Peyer's patch (tissue), 4 donors: ENCODE data around the gene KLF13. TPM values are rescaled to one million over a fixed set of nuclear protein-coding genes. Genes with fewer than 3 reads are reported as not detected.

Experiments
- DNase-seq, 3 donors: peaks; one replicate each; pipeline ENCODE4 v3.0.0-alpha.2; 2017 to 2019
- H3K27ac ChIP-seq, 4 donors: fragments of 200-600 bp; sonication (generic); one replicate each; pipeline ENCODE4 v1.5.1; 2016 to 2019
- H3K27me3 ChIP-seq, 2 donors: fragments of 200-600 bp; sonication (generic); one replicate each; pipeline ENCODE4 v1.5.1; 2019
- H3K36me3 ChIP-seq, 3 donors: fragments of 200-600 bp; sonication (generic); one replicate each; pipeline ENCODE4 v1.5.1; 2016 to 2019
- H3K4me1 ChIP-seq, 4 donors: fragments of 200-600 bp; sonication (generic); one replicate each; pipeline ENCODE4 v1.5.1; 2016 to 2019
- H3K4me3 ChIP-seq, 4 donors: fragments of 200-600 bp; sonication (generic); 1 replicate in 3 of 4; 2 replicates in 1 of 4; pipeline ENCODE4 v1.5.1; 2016 to 2019; ENCODE audit warnings: mild to moderate bottlenecking in 1 of 4
- H3K9me3 ChIP-seq, 4 donors: fragments of 200-600 bp; sonication (generic); one replicate each; pipeline ENCODE4 v1.5.1; 2016 to 2019; ENCODE audit warnings: mild to moderate bottlenecking in 1 of 4
- CTCF ChIP-seq, 6 experiments: fragments of 450-650 bp in 4 of 6; fragments of 200-600 bp in 2 of 6; sonication (generic) in 1 of 6; IDR thresholded peaks; one replicate each; pipeline ENCODE4 v1.5.1; 2017 to 2019; ENCODE audit warnings: antibody characterized with exemption in 6 of 6, mild to moderate bottlenecking in 3 of 6, moderate library complexity in 1 of 6
- POLR2A ChIP-seq, 2 donors: fragments of 450-650 bp; IDR thresholded peaks; one replicate each; pipeline ENCODE4 v1.5.1; 2017; ENCODE audit warnings: antibody characterized with exemption in 2 of 2, mild to moderate bottlenecking in 2 of 2, moderate library complexity in 2 of 2
- total RNA-seq, 4 donors: library from RNA; depleted of rRNA; stranded (reverse); fragments of >200 nt; gene quantifications; one replicate each; pipeline ENCODE4 v1.1.0, GENCODE V29; 2016

The KLF13 gene
- total RNA-seq, 4 donors from 2014 or later, result 51.2 to 80.4 (median 75.6) TPM

- TF ChIP-seq CTCF (IDR thresholded peaks at IDR 0.05) (no peak), POLR2A (IDR thresholded peaks at IDR 0.05) (no peak)
- no peaks in the 10 kb centered on the region for H3K9me3 ChIP-seq
- no peak overlapping the region for H3K4me3 ChIP-seq
- peak; percentile 54 to 67 (median 64) for DNase-seq
- peak overlapping the region; percentile 45 to 89 (median 63) for H3K27ac ChIP-seq
- H3K4me1 ChIP-seq, result peaks cover 29 to 99% (median 70%) of the 10 kb centered on the region in 4 donors
- no peaks in the 10 kb centered on the region for H3K27me3 ChIP-seq
- no peaks in the 10 kb centered on the region for H3K36me3 ChIP-seq
These were observed 11.8 kb downstream of the KLF13 start for GRCh38 chr15:31338318-31338878.

- no peaks in the 10 kb centered on the region for H3K9me3 ChIP-seq
- no peak for TF ChIP-seq CTCF (IDR thresholded peaks at IDR 0.05)
- no peak for TF ChIP-seq POLR2A (IDR thresholded peaks at IDR 0.05)
- H3K27ac ChIP-seq, result peak overlapping the region; percentile 45 to 89 (median 64)
- H3K36me3 ChIP-seq, result no peaks in the 10 kb centered on the region
- no peaks in the 10 kb centered on the region for H3K27me3 ChIP-seq
- H3K4me1 ChIP-seq, result peaks cover 35 to 99% (median 76%) of the 10 kb centered on the region in 4 donors
- no peak overlapping the region for H3K4me3 ChIP-seq
- peak; percentile 56 to 74 (median 57) for DNase-seq
These were observed 12.4 kb downstream of the KLF13 start for GRCh38 chr15:31338879-31339557.

- Histone ChIP-seq H3K9me3 (no peaks in the 10 kb centered on the region), H3K36me3 (no peaks in the 10 kb centered on the region), H3K4me3 (no peak overlapping the region), H3K4me1 (peaks cover 40 to 100% (median 81%) of the 10 kb centered on the region in 4 donors), H3K27ac (peak overlapping the region; percentile 45 to 89 (median 64)), H3K27me3 (no peaks in the 10 kb centered on the region)
- no peak for TF ChIP-seq POLR2A (IDR thresholded peaks at IDR 0.05)
- no peak for TF ChIP-seq CTCF (IDR thresholded peaks at IDR 0.05)
- DNase-seq, result peak in 1 of 3 donors; percentile 47
These were observed 12.9 kb downstream of the KLF13 start for GRCh38 chr15:31339558-31339895.

- TF ChIP-seq CTCF (IDR thresholded peaks at IDR 0.05), result no peak
- Histone ChIP-seq H3K4me1 (peaks cover 42 to 100% (median 83%) of the 10 kb centered on the region in 4 donors), H3K4me3 (no peak overlapping the region), H3K27ac (peak overlapping the region; percentile 45 to 89 (median 64)), H3K9me3 (no peaks in the 10 kb centered on the region), H3K36me3 (no peaks in the 10 kb centered on the region), H3K27me3 (no peaks in the 10 kb centered on the region)
- DNase-seq, result peak in 1 of 3 donors; percentile 41
These were observed 13.4 kb downstream of the KLF13 start for GRCh38 chr15:31340047-31340446.

- TF ChIP-seq CTCF (IDR thresholded peaks at IDR 0.05) (no peak), POLR2A (IDR thresholded peaks at IDR 0.05) (no peak)
These were observed 14.0 kb downstream of the KLF13 start for GRCh38 chr15:31340592-31340991.

More at GRCh38 chr15:31340592-31340991, 14.0 kb downstream of the KLF13 start:
- peak in 1 of 3 donors; percentile 41 for DNase-seq
- Histone ChIP-seq H3K36me3 (no peaks in the 10 kb centered on the region), H3K4me3 (no peak overlapping the region), H3K27me3 (no peaks in the 10 kb centered on the region), H3K4me1 (peaks cover 46 to 100% (median 83%) of the 10 kb centered on the region in 4 donors), H3K9me3 (no peaks in the 10 kb centered on the region), H3K27ac (peak overlapping the region in 1 of 4 donors; percentile 89)
